ENCODE results near the gene KNL1. TPM values are rescaled to one million over a fixed set of nuclear protein-coding genes. Genes with fewer than 3 reads are reported as not detected.

The KNL1 gene, protein sequence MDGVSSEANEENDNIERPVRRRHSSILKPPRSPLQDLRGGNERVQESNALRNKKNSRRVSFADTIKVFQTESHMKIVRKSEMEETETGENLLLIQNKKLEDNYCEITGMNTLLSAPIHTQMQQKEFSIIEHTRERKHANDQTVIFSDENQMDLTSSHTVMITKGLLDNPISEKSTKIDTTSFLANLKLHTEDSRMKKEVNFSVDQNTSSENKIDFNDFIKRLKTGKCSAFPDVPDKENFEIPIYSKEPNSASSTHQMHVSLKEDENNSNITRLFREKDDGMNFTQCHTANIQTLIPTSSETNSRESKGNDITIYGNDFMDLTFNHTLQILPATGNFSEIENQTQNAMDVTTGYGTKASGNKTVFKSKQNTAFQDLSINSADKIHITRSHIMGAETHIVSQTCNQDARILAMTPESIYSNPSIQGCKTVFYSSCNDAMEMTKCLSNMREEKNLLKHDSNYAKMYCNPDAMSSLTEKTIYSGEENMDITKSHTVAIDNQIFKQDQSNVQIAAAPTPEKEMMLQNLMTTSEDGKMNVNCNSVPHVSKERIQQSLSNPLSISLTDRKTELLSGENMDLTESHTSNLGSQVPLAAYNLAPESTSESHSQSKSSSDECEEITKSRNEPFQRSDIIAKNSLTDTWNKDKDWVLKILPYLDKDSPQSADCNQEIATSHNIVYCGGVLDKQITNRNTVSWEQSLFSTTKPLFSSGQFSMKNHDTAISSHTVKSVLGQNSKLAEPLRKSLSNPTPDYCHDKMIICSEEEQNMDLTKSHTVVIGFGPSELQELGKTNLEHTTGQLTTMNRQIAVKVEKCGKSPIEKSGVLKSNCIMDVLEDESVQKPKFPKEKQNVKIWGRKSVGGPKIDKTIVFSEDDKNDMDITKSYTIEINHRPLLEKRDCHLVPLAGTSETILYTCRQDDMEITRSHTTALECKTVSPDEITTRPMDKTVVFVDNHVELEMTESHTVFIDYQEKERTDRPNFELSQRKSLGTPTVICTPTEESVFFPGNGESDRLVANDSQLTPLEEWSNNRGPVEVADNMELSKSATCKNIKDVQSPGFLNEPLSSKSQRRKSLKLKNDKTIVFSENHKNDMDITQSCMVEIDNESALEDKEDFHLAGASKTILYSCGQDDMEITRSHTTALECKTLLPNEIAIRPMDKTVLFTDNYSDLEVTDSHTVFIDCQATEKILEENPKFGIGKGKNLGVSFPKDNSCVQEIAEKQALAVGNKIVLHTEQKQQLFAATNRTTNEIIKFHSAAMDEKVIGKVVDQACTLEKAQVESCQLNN (N-terminal part only)
- total RNA-seq, result 10 to 100 TPM; 25.0 to 39.1 TPM

DNA sequence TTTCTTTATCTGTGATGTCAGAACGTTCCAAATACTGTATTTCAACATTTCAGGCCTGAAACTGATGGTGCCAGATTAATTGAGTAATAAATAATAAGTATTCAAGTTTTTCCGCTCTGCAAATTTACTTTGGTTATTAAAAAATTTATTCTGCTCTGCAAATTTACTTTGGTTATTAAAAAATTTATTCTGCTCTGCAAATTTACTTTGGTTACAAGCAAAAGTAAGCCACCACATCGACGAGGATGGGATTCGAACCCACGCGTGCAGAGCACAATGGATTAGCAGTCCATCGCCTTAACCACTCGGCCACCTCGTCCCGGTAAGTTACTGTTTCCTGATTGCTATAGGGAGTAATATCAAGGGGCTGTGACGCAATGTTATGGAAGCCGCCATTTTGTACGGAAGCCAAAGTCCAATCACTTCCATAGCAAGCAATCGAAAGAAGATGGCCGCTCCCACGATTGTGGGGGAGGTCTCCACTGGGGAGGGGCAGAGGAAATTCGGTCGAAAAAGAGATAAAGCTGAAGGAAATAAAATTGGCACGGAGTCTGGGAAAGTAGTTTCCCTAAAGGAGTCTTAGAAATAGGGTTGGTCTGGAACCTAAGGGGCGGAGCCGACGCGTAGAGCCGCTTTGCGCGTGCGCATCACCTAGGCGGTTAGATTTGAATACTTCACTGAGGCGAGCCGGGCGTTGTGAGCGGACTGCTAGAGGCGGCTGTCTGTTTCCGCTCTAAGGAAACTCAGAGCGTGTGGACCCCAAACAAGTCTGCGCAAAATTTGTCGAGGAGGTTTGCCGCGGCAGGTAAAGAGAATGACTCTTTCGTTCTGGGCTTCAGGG, at the start of gene KNL1:
Gene KNL1 (plus strand): TSS at position 662 of the 841 bp plus-strand sequence. CDS start 8,683 bp downstream, outside the sequence.
- H3K27me3 Mint-ChIP-seq, result no peaks in the 10 kb centered on the region
- peak within 1 kb of the TSS; percentile 90 for H3K4me3 Mint-ChIP-seq
- H3K4me1 Mint-ChIP-seq, result peaks cover 19% of the 10 kb centered on the region

DNA sequence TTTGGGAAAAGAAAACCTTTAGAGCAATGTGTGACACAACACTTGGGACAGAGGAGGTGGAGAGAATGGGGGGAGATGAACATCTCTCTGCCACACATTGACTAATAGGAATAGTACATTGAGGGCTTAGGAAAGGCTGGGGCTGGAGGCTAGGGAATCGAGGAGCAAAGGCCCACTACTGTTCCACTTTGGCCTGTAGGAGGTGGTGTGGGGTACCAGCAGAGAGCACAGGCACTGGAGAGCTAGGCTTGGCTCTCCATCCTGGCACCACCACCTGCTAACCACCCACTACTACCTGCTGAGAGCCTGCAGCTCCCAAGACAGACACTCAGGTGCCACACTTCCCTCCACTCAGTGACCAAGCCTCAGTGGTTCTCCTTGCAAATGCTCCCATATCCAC, 48.6 kb upstream of the KNL1 start:
- Mint-ChIP-seq H3K4me3 (no peak overlapping the region), H3K27me3 (no peaks in the 10 kb centered on the region), H3K9me3 (no peaks in the 10 kb centered on the region), H3K4me1 (no peaks in the 10 kb centered on the region), H3K36me3 (ENCODE audit: low read depth) (peaks cover 39% of the 10 kb centered on the region), H3K27ac (peak overlapping the region; percentile 16)
- no peak for ATAC-seq (replicated peaks)

More for the DNA sequence above, at the start of gene KNL1:
- ATAC-seq (replicated peaks), result peak; percentile 88
- H3K36me3 Mint-ChIP-seq (ENCODE audit: low read depth), result peaks cover 10% of the 10 kb centered on the region
- no peaks in the 10 kb centered on the region for H3K9me3 Mint-ChIP-seq
- H3K27ac Mint-ChIP-seq, result peak within 1 kb of the TSS; percentile 99

DNA sequence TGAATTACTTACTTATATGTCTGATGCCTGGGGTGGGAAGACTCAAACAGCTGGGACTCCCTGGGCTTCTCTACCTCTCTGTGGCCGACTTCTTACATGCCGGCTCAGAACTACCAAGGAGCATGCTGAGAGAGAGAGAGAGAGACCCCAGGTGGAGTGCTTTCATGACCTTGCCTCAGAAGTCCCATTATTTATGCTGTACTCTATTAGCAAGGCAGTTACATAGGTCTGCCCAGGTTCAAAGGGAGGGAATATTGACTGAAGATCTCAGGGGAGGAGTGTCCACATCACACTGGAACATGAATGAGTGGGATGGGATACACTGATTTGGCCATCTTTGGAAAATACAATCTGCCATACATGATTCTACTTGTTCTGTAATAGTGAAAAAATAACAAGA, 45.4 kb upstream of the KNL1 start:
- Mint-ChIP-seq H3K27me3 (no peaks in the 10 kb centered on the region), H3K9me3 (no peaks in the 10 kb centered on the region), H3K4me3 (no peak overlapping the region), H3K27ac (no peak overlapping the region), H3K36me3 (ENCODE audit: low read depth) (peaks cover 68% of the 10 kb centered on the region), H3K4me1 (no peaks in the 10 kb centered on the region)
- no peak for ATAC-seq (replicated peaks)

DNA sequence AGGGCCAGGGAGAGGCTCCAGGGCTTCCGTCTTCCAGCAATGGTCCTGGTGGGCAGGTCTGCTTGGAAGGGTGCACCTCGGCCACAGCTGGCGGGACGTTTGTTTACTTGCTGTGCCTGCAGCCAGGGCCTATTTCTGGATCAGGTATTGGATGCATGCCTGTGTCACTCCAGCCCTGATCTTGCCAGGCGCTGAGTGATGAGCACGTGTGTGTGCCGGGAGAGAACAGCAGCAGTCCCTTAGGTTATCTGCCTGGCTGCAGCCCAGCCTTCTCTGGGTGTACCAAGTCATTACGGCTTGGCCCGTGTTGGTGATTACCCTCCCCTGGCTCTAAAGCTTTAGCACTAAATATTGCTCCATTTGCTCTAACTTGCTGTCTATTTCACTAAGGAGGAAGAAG, 44.2 kb upstream of the KNL1 start:
- no peaks in the 10 kb centered on the region for H3K4me1 Mint-ChIP-seq
- H3K27ac Mint-ChIP-seq, result no peak overlapping the region
- no peaks in the 10 kb centered on the region for H3K27me3 Mint-ChIP-seq
- H3K4me3 Mint-ChIP-seq, result no peak overlapping the region
- ATAC-seq (replicated peaks), result no peak
- H3K9me3 Mint-ChIP-seq, result no peaks in the 10 kb centered on the region
- H3K36me3 Mint-ChIP-seq (ENCODE audit: low read depth), result peaks cover 81% of the 10 kb centered on the region

DNA sequence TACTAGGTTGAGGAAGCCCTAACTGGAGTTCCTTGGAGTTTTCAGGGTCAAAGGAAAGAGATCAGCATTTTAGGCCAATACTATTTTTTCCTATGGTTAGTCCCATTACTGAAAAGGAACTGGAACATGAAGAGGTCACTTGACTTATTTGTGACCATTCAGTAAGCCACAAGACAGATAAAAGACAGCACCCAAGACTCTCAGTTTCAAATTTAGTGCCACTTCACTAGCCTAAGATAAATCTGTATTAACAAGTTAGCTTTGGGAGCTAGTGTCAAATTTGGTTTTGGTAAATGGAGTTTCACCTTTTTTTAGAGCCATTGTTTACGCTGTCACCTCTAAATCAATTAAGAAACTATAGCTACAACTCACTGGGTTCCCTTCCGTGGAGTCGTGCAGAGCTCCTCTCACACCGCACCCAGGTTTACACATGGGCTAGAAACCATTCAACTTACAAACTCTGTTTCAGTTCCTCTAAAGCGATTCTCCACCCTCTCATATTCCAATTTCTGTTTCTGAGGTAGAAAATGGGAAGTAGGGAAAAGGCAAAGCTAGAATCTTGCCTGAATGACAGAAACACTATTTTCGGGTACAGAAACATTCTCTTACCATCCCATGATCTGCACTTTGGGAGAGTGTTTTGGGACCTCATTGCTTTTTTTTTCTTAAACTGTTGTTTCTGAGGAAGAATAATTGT, 43.6 kb upstream of the KNL1 start:
- no peak for ATAC-seq (replicated peaks)
- no peak overlapping the region for H3K4me3 Mint-ChIP-seq
- H3K36me3 Mint-ChIP-seq (ENCODE audit: low read depth), result peaks cover 87% of the 10 kb centered on the region
- no peaks in the 10 kb centered on the region for H3K4me1 Mint-ChIP-seq
- no peak overlapping the region for H3K27ac Mint-ChIP-seq
- H3K9me3 Mint-ChIP-seq, result no peaks in the 10 kb centered on the region
- no peaks in the 10 kb centered on the region for H3K27me3 Mint-ChIP-seq

DNA sequence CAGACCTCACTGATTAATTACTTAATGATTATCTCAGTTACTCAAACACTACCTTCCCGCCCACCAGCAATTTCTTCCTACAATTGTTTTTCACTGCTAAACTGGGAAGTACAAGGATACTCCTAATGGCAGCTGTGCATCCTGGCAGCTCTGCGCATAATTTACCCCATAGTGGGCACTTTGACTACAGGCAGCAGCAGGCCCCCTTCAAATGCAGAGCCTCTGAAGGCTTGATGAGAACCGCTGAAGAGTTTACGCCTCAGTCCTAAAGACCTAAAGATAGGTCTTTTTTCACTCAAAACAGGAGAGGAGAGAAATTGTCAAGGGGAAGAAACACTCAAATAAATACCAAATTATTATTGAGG, 39.9 kb upstream of the KNL1 start:
- no peaks in the 10 kb centered on the region for H3K9me3 Mint-ChIP-seq
- no peak overlapping the region for H3K27ac Mint-ChIP-seq
- H3K4me3 Mint-ChIP-seq, result no peak overlapping the region
- no peaks in the 10 kb centered on the region for H3K4me1 Mint-ChIP-seq
- H3K27me3 Mint-ChIP-seq, result no peaks in the 10 kb centered on the region
- no peak for ATAC-seq (replicated peaks)
- H3K36me3 Mint-ChIP-seq (ENCODE audit: low read depth), result peaks cover 97% of the 10 kb centered on the region

DNA sequence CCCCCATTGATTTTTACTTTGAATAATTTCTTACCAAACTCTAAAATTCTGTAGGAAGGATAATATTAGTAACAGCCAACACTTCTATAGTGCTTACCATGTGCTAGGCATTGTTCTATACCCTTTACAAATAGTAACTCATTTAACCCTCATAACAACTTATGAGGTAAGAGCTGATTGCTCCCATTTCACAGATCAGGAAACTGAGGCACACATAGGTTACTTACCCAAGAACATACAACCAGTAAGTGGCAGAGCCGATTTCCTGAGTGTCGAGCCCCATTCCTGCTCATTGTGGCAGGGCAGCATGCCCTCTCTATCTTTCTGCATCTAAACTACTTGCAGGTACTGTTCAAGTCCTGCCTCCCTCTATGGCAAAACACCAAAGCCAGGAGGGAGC, 38.2 kb upstream of the KNL1 start:
- H3K9me3 Mint-ChIP-seq, result no peaks in the 10 kb centered on the region
- H3K27me3 Mint-ChIP-seq, result no peaks in the 10 kb centered on the region
- ATAC-seq (replicated peaks), result no peak
- peaks cover 5% of the 10 kb centered on the region for H3K4me1 Mint-ChIP-seq
- H3K36me3 Mint-ChIP-seq (ENCODE audit: low read depth), result peaks cover 96% of the 10 kb centered on the region
- no peak overlapping the region for H3K4me3 Mint-ChIP-seq
- no peak overlapping the region for H3K27ac Mint-ChIP-seq

DNA sequence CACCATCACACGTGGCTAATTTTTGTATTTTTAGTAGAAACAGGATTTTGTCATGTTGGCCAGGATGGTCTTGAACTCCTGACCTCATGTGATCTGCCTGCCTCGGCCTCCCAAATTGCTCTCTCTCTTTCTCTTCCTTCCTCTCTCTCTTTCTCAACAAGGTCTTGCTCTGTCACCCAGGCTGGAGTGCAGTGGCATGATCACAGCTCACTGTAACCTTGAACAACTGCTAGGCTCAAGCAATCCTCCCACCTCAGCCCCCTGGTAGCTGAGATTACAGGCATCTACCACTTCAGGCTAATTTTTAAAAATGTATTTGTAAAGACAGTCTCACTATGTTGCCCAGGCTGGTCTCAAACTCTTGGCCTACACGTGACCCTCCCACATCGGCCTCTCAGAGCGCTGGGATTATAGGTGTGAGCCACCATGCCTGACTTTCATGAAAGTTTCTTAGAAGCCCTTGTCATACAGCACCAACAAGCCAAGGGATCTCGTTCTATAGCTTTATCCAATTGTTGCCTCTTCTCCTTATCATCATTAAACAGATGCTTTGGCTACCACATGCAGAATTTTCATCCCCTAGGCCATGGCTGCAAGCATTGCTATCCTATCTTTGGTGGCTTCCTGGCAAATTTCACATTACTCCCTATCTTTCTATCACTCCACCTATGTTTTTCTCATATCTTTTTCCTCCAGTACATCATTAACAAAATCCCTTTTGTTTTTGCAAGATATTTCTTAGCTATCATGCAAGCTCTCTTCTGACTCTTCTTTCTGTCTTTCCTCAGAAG, 34.9 kb upstream of the KNL1 start:
- H3K27me3 Mint-ChIP-seq, result no peaks in the 10 kb centered on the region
- H3K27ac Mint-ChIP-seq, result no peak overlapping the region
- H3K4me1 Mint-ChIP-seq, result peaks cover 5% of the 10 kb centered on the region
- no peak for ATAC-seq (replicated peaks)
- H3K36me3 Mint-ChIP-seq (ENCODE audit: low read depth), result peaks cover 86% of the 10 kb centered on the region
- no peak overlapping the region for H3K4me3 Mint-ChIP-seq
- no peaks in the 10 kb centered on the region for H3K9me3 Mint-ChIP-seq

DNA sequence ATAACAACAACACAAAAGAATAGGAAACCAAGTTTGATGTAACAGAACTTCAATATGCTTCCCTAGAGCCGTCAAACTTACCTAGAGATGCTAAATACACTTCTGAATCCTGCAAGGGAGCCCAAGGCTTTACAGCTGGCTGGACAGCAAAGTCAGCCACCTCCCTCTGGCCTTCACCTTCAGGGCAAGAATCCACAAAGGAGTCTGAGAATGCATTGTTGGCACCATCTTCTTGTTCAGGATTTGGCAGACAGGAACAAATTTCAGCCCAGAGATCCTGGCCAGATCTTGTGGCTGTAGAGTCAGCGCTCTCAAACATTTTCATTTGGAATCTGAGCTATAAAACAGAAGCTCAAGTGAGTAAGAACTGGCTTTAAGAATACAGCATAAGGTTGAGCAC, 31.4 kb upstream of the KNL1 start:
- peaks cover 51% of the 10 kb centered on the region for H3K36me3 Mint-ChIP-seq (ENCODE audit: low read depth)
- no peaks in the 10 kb centered on the region for H3K9me3 Mint-ChIP-seq
- H3K27ac Mint-ChIP-seq, result no peak overlapping the region
- peak overlapping the region; percentile 96 for H3K4me3 Mint-ChIP-seq
- peaks cover 11% of the 10 kb centered on the region for H3K4me1 Mint-ChIP-seq
- H3K27me3 Mint-ChIP-seq, result no peaks in the 10 kb centered on the region
- no peak for ATAC-seq (replicated peaks)

DNA sequence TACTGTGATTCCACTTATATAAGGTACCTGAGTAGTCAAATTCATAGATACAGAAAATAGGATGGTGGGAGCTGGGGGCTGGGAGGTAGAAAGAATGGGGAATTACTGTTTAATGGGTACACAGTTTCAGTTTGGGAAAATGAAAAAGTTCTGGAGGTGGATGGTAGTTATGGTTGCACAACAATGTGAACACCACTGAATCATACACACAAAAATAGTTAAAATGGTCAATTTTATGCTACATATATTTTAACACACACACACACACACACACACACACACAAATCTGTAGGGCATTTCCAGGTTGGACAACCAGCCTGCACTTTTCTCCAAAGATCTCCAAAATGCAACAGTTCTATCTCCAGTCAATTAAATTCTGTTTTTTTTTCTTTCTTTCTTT, 30.6 kb upstream of the KNL1 start:
- peaks cover 43% of the 10 kb centered on the region for H3K36me3 Mint-ChIP-seq (ENCODE audit: low read depth)
- no peaks in the 10 kb centered on the region for H3K9me3 Mint-ChIP-seq
- no peak overlapping the region for H3K27ac Mint-ChIP-seq
- peak overlapping the region; percentile 96 for H3K4me3 Mint-ChIP-seq
- no peak for ATAC-seq (replicated peaks)
- peaks cover 11% of the 10 kb centered on the region for H3K4me1 Mint-ChIP-seq
- no peaks in the 10 kb centered on the region for H3K27me3 Mint-ChIP-seq

DNA sequence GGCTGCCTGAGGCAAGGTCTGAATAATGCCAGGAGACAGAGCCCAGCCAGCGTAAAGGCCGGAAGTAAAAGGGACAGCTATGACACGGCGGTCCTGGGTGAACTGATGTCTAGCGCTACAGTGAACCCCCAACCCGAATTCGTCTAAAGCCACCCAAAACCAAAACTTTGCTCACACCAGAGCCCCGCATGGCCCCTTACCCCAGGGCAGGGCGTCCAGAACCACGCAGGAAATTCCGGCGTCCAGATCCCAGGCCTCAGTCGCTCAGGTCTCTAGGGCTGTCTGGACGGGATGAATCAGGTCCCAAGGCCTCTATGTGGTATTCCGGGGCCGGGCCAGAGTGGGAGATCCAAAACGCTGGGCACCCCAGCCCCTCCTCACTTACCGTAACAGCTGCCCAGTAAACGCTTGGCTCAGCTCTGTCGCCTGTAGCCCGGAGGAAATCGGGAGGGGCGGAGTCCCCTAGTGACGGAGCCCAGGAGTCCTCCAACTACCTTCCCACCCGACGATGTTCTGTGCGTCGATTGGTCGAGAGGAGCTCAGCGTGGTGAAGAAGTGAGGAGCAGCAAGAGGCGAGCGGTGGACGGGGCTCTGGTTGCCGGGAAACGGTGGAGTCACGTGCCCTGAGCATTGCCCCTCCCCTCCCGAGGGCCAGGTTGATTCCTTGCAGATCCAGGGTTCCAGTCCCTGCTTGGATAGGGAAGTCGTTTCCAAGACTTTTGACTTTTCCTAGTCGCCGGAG, 29.3 kb upstream of the KNL1 start, which contains the start of gene CCDC32:
Gene CCDC32 (minus strand): TSS at position 452 of the 742 bp plus-strand sequence. CDS start 2,027 bp downstream, outside the sequence.
- Mint-ChIP-seq H3K9me3 (no peaks in the 10 kb centered on the region), H3K36me3 (ENCODE audit: low read depth) (peaks cover 30% of the 10 kb centered on the region), H3K4me1 (peaks cover 18% of the 10 kb centered on the region), H3K27me3 (no peaks in the 10 kb centered on the region), H3K27ac (peak within 1 kb of the TSS; percentile 87), H3K4me3 (peak within 1 kb of the TSS; percentile 96)
- peak; percentile 96 for ATAC-seq (replicated peaks)

Data from activated T-helper 17 cell treated with anti-CD3 and anti-CD28 coated beads, Interleukin-2, amount 50 U/mL, for 72 hours (primary cell).